H1 (cell line): ENCODE data around the gene EPG5. TPM values are rescaled to one million over a fixed set of nuclear protein-coding genes. Genes with fewer than 3 reads are reported as not detected.

Experiments
- CTCF ChIA-PET: fragments of 300-600 bp; sonication (Branson Sonifier 250); formaldehyde crosslinking; loops from one replicate; lab custom pipeline; 2021; ENCODE audit not compliant: partially characterized antibody; lab: Charles Lee
- POLR2A ChIA-PET: fragments of 300-600 bp; sonication (Branson Sonifier 250); formaldehyde crosslinking; loops from one replicate; lab custom pipeline; 2021; ENCODE audit warnings: inconsistent platforms; ENCODE audit not compliant: partially characterized antibody; lab: Charles Lee
- DNase-seq, 2 experiments: peaks; one replicate each; pipeline versions ENCODE4 v3.0.0 to v3.0.0-alpha.2; 2010 to 2022; ENCODE audit warnings: low spot score in 2 of 2, low read depth in 1 of 2, mixed read lengths in 1 of 2
- FAIRE-seq: peaks from 2 replicates; lab custom pipeline; 2011; peaks lifted over from hg19 to GRCh38; lab: Jason Lieb, UNC
- H2AFZ ChIP-seq: 2 replicates; pipeline ENCODE4 v1.8.1; 2012; ENCODE audit warnings: low read length, inconsistent platforms
- H2AK5ac ChIP-seq: 2 replicates; pipeline ENCODE4 v1.6.1; 2013; ENCODE audit warnings: low read depth, low read length
- H2BK120ac ChIP-seq: replicated peaks from 2 replicates; pipeline ENCODE3; 2013; ENCODE audit warnings: low read depth, low read length, inconsistent platforms
- H2BK12ac ChIP-seq: 2 replicates; pipeline ENCODE4 v1.6.1; 2013; ENCODE audit warnings: low read depth, low read length
- H2BK15ac ChIP-seq: 2 replicates; pipeline ENCODE4 v1.6.1; 2013; ENCODE audit warnings: low read length
- H2BK20ac ChIP-seq: 2 replicates; pipeline ENCODE4 v1.6.1; 2013; ENCODE audit warnings: low read length
- H2BK5ac ChIP-seq: 2 replicates; pipeline ENCODE4 v1.6.1; 2013; ENCODE audit warnings: low read depth, low read length
- H3K14ac ChIP-seq: 2 replicates; pipeline ENCODE4 v1.6.1; 2013; ENCODE audit warnings: inconsistent platforms; ENCODE audit not compliant: insufficient read length
- H3K18ac ChIP-seq: 2 replicates; pipeline ENCODE4 v1.6.1; 2013; ENCODE audit warnings: low read length; ENCODE audit errors: extremely low read depth
- H3K23ac ChIP-seq: 2 replicates; pipeline ENCODE4 v1.6.1; 2013; ENCODE audit warnings: inconsistent platforms; ENCODE audit not compliant: insufficient read length
- H3K23me2 ChIP-seq: 2 replicates; pipeline ENCODE4 v1.6.1; 2013; ENCODE audit warnings: low read depth, low read length
- H3K27ac ChIP-seq: 2 replicates; pipeline ENCODE4 v1.6.1; 2011; ENCODE audit warnings: low read depth, low read length, inconsistent platforms
- H3K27me3 ChIP-seq, 4 experiments: replicated peaks in 1 of 4; 1 replicate in 1 of 4; 2 replicates in 3 of 4; pipeline versions ENCODE4 v1.6.1 to v1.8.1; 2011 to 2013; ENCODE audit warnings: low read length in 3 of 4, mild to moderate bottlenecking in 3 of 4, inconsistent platforms in 2 of 4, mixed read lengths in 2 of 4, moderate library complexity in 1 of 4; ENCODE audit not compliant: control insufficient read depth in 3 of 4, insufficient read depth in 3 of 4; ENCODE audit errors: extremely low read depth in 1 of 4
- H3K36me3 ChIP-seq, 4 experiments: 2 replicates each; pipeline versions ENCODE4 v1.6.1 to v1.8.1; 2011 to 2013; ENCODE audit warnings: mild to moderate bottlenecking in 4 of 4, low read length in 3 of 4, moderate library complexity in 2 of 4, control low read depth in 1 of 4, inconsistent platforms in 1 of 4; ENCODE audit not compliant: insufficient read depth in 4 of 4, control insufficient read depth in 2 of 4
- H3K4ac ChIP-seq: replicated peaks from 2 replicates; pipeline ENCODE3; 2013; ENCODE audit warnings: low read length, low read depth, mixed read lengths, inconsistent platforms; ENCODE audit not compliant: insufficient read length
- H3K4me1 ChIP-seq, 4 experiments: replicated peaks in 1 of 4; 1 replicate in 1 of 4; 2 replicates in 3 of 4; pipeline versions ENCODE4 v1.6.1 to v1.8.1; 2011 to 2013; ENCODE audit warnings: low read length in 3 of 4, inconsistent platforms in 2 of 4, mixed read lengths in 1 of 4; ENCODE audit not compliant: insufficient read depth in 4 of 4, control insufficient read depth in 3 of 4
- H3K4me2 ChIP-seq, 2 experiments: 2 replicates each; pipeline versions ENCODE4 v1.6.1 to v1.8.1; 2011 to 2013; ENCODE audit warnings: low read depth in 2 of 2, low read length in 2 of 2, control low read depth in 1 of 2, inconsistent platforms in 1 of 2, mild to moderate bottlenecking in 1 of 2; ENCODE audit not compliant: insufficient read depth in 1 of 2
- H3K4me3 ChIP-seq, 4 experiments: fragments of 200-600, 300-600 bp in 1 of 4; sonication (generic), shearing (Covaris generic), sonication (Bioruptor Twin) in 1 of 4; 2 replicates each; pipeline versions ENCODE4 v1.5.1 to v1.8.1; 2011 to 2016; ENCODE audit warnings: low read length in 4 of 4, low read depth in 3 of 4, control low read depth in 2 of 4, inconsistent platforms in 2 of 4, mild to moderate bottlenecking in 2 of 4, mixed read lengths in 1 of 4, moderate library complexity in 1 of 4; ENCODE audit not compliant: insufficient read depth in 2 of 4; ENCODE audit errors: extremely low read depth in 1 of 4
- H3K56ac ChIP-seq: replicated peaks from 2 replicates; pipeline ENCODE3; 2013; ENCODE audit warnings: low read depth, mild to moderate bottlenecking, mixed read lengths, low read length, inconsistent platforms; ENCODE audit not compliant: insufficient read length
- H3K79me1 ChIP-seq: 2 replicates; pipeline ENCODE4 v1.6.1; 2013; ENCODE audit warnings: low read depth, low read length, control low read depth
- H3K79me2 ChIP-seq, 2 experiments: 2 replicates each; pipeline versions ENCODE4 v1.6.1 to v1.8.1; 2012 to 2013; ENCODE audit warnings: low read length in 2 of 2, mild to moderate bottlenecking in 2 of 2, inconsistent platforms in 1 of 2; ENCODE audit not compliant: insufficient read depth in 2 of 2, control insufficient read depth in 1 of 2
- H3K9ac ChIP-seq, 4 experiments: replicated peaks in 1 of 4; 1 replicate in 1 of 4; 2 replicates in 3 of 4; pipeline versions ENCODE4 v1.6.1 to v1.8.1; 2011 to 2013; ENCODE audit warnings: low read depth in 3 of 4, low read length in 3 of 4, control low read depth in 2 of 4, mild to moderate bottlenecking in 2 of 4, moderate library complexity in 2 of 4, inconsistent platforms in 1 of 4; ENCODE audit errors: extremely low read depth in 1 of 4
- H3K9me3 ChIP-seq, 2 experiments: 2 replicates each; pipeline versions ENCODE4 v1.6.1 to v1.8.1; 2012 to 2013; ENCODE audit warnings: mild to moderate bottlenecking in 2 of 2, moderate library complexity in 2 of 2, control low read depth in 1 of 2, inconsistent platforms in 1 of 2, low read depth in 1 of 2, low read length in 1 of 2, mixed read lengths in 1 of 2; ENCODE audit not compliant: insufficient read depth in 2 of 2
- H4K20me1 ChIP-seq, 2 experiments: replicated peaks in 1 of 2; 2 replicates each; pipeline versions ENCODE3 to v1.8.1; 2011 to 2013; ENCODE audit warnings: inconsistent platforms in 2 of 2, low read length in 2 of 2, mild to moderate bottlenecking in 1 of 2; ENCODE audit not compliant: insufficient read depth in 2 of 2, control insufficient read depth in 1 of 2
- H4K5ac ChIP-seq: 2 replicates; pipeline ENCODE4 v1.6.1; 2013; ENCODE audit warnings: low read length, low read depth, mixed read lengths, inconsistent platforms; ENCODE audit not compliant: insufficient read length
- H4K8ac ChIP-seq: 2 replicates; pipeline ENCODE4 v1.8.0; 2013; ENCODE audit warnings: mild to moderate bottlenecking, moderate library complexity, low read length, inconsistent platforms; ENCODE audit not compliant: insufficient read depth; ENCODE audit errors: extremely low read depth
- H4K91ac ChIP-seq: replicated peaks from 2 replicates; pipeline ENCODE3; 2013; ENCODE audit warnings: low read length, mixed read lengths, inconsistent platforms; ENCODE audit not compliant: insufficient read length
- EGR1 ChIP-seq: IDR thresholded peaks from 2 replicates; pipeline ENCODE4 v1.6.1; 2011; ENCODE audit warnings: low read depth, low read length, borderline replicate concordance
- MAX ChIP-seq: IDR thresholded peaks from 2 replicates; pipeline ENCODE4 v1.6.1; 2012; ENCODE audit warnings: inconsistent platforms
- POLR2A ChIP-seq, 2 experiments: IDR thresholded peaks; 1 replicate in 1 of 2; 2 replicates in 1 of 2; pipeline ENCODE4 v1.6.1; 2011; ENCODE audit warnings: low read depth in 2 of 2, low read length in 2 of 2, mild to moderate bottlenecking in 2 of 2; ENCODE audit errors: control extremely low read depth in 1 of 2
- RAD21 ChIP-seq, 2 experiments: IDR thresholded peaks in 1 of 2; conservative IDR thresholded peaks in 1 of 2; 2 replicates each; pipeline ENCODE4 v1.6.1; 2011; ENCODE audit warnings: low read depth in 2 of 2, low read length in 2 of 2, improper control_type of control experiment in 1 of 2, inconsistent platforms in 1 of 2, mild to moderate bottlenecking in 1 of 2, moderate library complexity in 1 of 2
- SRF ChIP-seq: IDR thresholded peaks from 2 replicates; pipeline ENCODE4 v1.6.1; 2011; ENCODE audit warnings: mild to moderate bottlenecking, low read depth, low read length, moderate library complexity
- SUZ12 ChIP-seq: fragments of 200-600 bp; sonication (generic); IDR thresholded peaks from 2 replicates; pipeline ENCODE4 v1.6.1; 2012; ENCODE audit warnings: mild to moderate bottlenecking, inconsistent platforms, low read length, moderate library complexity, mixed read lengths
- YY1 ChIP-seq: IDR thresholded peaks from 2 replicates; pipeline ENCODE4 v1.6.1; 2011; ENCODE audit warnings: low read depth, mild to moderate bottlenecking, low read length
- WGBS, 2 experiments: shearing (Covaris generic) in 1 of 2; methylation state at CpG; one replicate each; pipeline versions ENCODE4 v1.1.6 to v1.1.7; 2013 to 2015; ENCODE audit warnings: low lambda C conversion rate in 2 of 2, mixed read lengths in 2 of 2, inconsistent platforms in 1 of 2, low coverage in 1 of 2, missing lambda C conversion rate in 1 of 2; ENCODE audit not compliant: insufficient replicate concordance in 2 of 2, insufficient coverage in 1 of 2, insufficient read length in 1 of 2; ENCODE audit errors: extremely low coverage in 1 of 2, missing lambda C conversion rate in 1 of 2; 5-methylcytosine and 5-hydroxymethylcytosine counted together
- polyA plus RNA-seq, 7 experiments: library from polyadenylated mRNA; depleted of rRNA in 3 of 7; stranded (reverse) in 5 of 7; unstranded in 2 of 7; fragments of >200 nt in 5 of 7; fragments of 200-250 nt in 2 of 7; gene quantifications; 1 replicate in 5 of 7; 2 replicates in 1 of 7; 4 replicates in 1 of 7; pipeline versions ENCODE4 v1.2.1 to v1.2.3, GENCODE V29; 2011 to 2013; ENCODE audit warnings: missing spikeins in 2 of 7, mixed read lengths in 2 of 7
- total RNA-seq: library from RNA; stranded (reverse); fragmentation: NEBNext Ultra II Directional; extraction: Animal tissue kit (Norgen Biotek cat#: 25700); gene quantifications from 2 replicates; pipeline ENCODE4 v1.2.1, GENCODE V29; 2021
- TF ChIP-seq, protein P1 (sequence below), 3 experiments: IDR thresholded peaks; 1 replicate in 2 of 3; 2 replicates in 1 of 3; pipeline versions ENCODE4 v1.5.1 to v1.6.1; 2011; ENCODE audit warnings: low read length in 3 of 3, mild to moderate bottlenecking in 3 of 3, inconsistent platforms in 2 of 3, low read depth in 1 of 3, moderate library complexity in 1 of 3; ENCODE audit not compliant: insufficient read depth in 1 of 3; ENCODE audit errors: control extremely low read depth in 1 of 3

Gene EPG5
- total and polyA plus RNA-seq, 2 of the 8 experiments (the other 6 are each of a cell fraction or from before 2014, with no cell fraction given), result 14.1 to 18.3 TPM

DNA sequence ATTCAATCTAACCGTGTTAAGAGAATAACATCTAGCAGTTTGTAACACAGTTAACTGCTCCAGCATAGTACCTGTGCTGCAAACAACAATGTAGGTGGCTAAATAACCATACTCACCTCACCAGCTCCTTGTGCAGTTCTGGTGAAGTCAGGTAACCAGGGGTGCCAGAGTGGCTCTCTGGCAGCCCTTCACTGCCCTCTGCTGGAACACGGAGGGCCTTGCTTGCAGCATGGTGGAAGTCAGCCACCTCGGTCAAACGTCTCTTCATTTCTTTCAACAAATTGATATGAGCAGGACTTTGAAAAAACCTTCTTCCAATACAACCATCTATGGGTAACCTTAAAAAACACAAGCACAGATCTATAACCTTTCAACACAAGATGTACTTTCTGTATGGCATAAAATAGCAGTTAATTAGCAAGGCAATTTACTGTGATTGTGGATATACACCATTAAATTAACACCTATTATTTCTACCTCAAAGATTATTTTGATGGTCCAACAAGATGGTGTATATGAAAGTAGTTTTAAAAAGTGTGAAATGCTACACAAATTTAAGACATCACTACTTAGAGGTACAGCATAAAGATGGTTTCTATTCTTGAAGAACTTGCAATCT, 56.6 kb downstream of the EPG5 start:
- Histone ChIP-seq H3K27ac (no peak overlapping the region), H3K79me2 (no peaks in the 10 kb centered on the region), H2BK12ac (no peak overlapping the region), H3K4me3 (no peak overlapping the region), H3K23me2 (no peaks in the 10 kb centered on the region), H3K56ac (no peak overlapping the region), H2BK15ac (no peak overlapping the region), H4K5ac (no peak overlapping the region), H2BK120ac (no peak overlapping the region), H4K91ac (no peak overlapping the region), H3K14ac (no peak overlapping the region), H2BK5ac (no peak overlapping the region), H3K9me3 (no peaks in the 10 kb centered on the region), H3K4ac (no peak overlapping the region), H2BK20ac (no peak overlapping the region), H2AFZ (no peak overlapping the region)
- DNase-seq, result peak; percentile 33 to 72
- peak; percentile 84 for FAIRE-seq
- CTCF ChIA-PET, result interaction anchor here (0.5 to 6.0 kb wide), 24 partner anchors 9 to 249 kb away, joined by 3 to 33 read pairs (median 6); partner anchors contain the start of genes PSTPIP2 and SLC14A1
- 63% methylated on average over 4 of the region's 4 CpGs; no CpG with 5 or more reads in 1 of the 2 experiments for WGBS, 2 experiments
- TF ChIP-seq RAD21 (IDR thresholded peaks at IDR 0.05 in 1 of 2, conservative IDR thresholded peaks at IDR 0.05 in 1 of 2; ENCODE audit: low read depth in 2 of 2, low read length in 2 of 2) (peak; percentile 90 to 91), POLR2A (IDR thresholded peaks at IDR 0.05; ENCODE audit: control extremely low read depth in 1 of 2, low read depth in 2 of 2, low read length in 2 of 2) (no peak), YY1 (0 out of 2 replicates have a peak, but pooled peaks have one; percentile 8), MAX (no peak), EGR1 (no peak), SRF (no peak), SUZ12 (no peak)
- TF ChIP-seq, protein P1, sequence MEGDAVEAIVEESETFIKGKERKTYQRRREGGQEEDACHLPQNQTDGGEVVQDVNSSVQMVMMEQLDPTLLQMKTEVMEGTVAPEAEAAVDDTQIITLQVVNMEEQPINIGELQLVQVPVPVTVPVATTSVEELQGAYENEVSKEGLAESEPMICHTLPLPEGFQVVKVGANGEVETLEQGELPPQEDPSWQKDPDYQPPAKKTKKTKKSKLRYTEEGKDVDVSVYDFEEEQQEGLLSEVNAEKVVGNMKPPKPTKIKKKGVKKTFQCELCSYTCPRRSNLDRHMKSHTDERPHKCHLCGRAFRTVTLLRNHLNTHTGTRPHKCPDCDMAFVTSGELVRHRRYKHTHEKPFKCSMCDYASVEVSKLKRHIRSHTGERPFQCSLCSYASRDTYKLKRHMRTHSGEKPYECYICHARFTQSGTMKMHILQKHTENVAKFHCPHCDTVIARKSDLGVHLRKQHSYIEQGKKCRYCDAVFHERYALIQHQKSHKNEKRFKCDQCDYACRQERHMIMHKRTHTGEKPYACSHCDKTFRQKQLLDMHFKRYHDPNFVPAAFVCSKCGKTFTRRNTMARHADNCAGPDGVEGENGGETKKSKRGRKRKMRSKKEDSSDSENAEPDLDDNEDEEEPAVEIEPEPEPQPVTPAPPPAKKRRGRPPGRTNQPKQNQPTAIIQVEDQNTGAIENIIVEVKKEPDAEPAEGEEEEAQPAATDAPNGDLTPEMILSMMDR (IDR thresholded peaks at IDR 0.05; ENCODE audit: control extremely low read depth in 1 of 3, insufficient read depth in 1 of 3, low read depth in 1 of 3, low read length in 3 of 3), result peak; percentile 89
- TF ChIP-seq, all 59 proteins: peak for 3
- Histone ChIP-seq H3K9ac (no peak overlapping the region), H3K23ac (no peak overlapping the region), H3K4me2 (no peak overlapping the region), H3K18ac (no peak overlapping the region), H4K8ac (no peak overlapping the region), H3K4me1 (no peaks in the 10 kb centered on the region), H2AK5ac (no peak overlapping the region), H3K79me1 (no peaks in the 10 kb centered on the region), H3K36me3 (peaks cover 6 to 41% (median 23%) of the 10 kb centered on the region in 4 experiments), H4K20me1 (no peaks in the 10 kb centered on the region), H3K27me3 (no peaks in the 10 kb centered on the region)
- POLR2A ChIA-PET, result interaction anchor here (0.7 kb wide), 1 partner anchor 13 kb away, joined by 3 read pairs; no protein-coding TSS in a partner anchor
